HG03575 (cell line): Measurements from ENCODE around the gene OR10J5.

Experiments used
- ATAC-seq: cut with Tn5 transposase; IDR thresholded peaks from one replicate; pipeline ENCODE4 v1.9.1; 2021; ENCODE audit not compliant: unreplicated experiment, insufficient number of reproducible peaks, low FRiP score; ENCODE audit errors: extremely low read depth

OR10J5 gene

DNA sequence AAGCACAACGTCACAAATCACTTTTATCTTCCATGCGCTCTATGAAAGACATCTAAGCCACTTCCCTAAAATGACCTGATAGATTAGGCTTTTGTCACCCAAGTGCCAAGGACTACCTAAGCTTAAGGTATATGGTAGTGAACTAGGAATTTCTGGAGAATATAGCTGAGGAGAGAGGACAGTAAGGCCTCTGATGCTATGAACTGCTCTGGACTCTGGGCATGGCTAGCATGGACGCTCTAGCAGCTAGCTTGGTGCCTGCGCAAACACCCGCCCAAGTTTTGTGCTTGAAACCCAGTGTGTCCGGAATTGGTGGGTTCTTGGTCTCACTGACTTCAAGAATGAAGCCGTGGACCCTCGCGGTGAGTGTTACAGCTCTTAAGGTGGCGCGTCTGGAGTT is 42.5 kb downstream of the OR10J5 start:
- ATAC-seq, result no peak

DNA sequence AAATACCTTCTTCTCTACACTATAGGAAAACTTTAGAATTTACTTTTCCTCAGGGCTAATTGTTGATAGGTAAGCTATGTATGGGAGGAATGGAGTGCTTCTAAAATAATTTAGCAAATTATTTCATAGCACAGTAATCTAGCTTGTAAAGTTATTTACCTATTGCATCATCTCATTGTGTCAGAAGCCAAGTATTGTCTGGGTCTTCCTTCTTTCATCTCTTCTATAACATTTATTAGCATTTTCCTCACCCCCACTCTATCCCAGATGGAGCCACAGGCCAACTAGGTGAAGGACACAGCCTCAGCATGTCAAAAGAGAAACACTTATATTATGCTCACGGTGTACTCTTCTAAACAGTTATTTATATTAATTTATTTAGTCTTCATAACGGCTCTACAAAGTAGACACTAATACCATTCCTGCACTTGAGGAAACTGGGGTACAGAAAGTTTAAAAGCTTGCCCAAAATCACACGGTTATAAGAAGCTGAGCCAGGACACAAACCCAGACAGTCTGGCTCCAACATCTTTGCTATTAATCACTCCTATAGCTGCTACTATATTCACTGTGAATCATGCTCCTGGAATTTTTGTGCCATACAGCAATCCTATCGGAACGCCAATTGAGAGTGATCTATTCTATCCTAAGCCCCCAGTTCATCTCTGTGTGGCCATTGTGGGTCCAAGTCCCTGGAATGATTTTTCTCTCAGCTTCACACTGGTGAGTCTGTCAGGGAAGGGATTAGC is 43.1 kb downstream of the OR10J5 start:
- ATAC-seq, result no peak
